Liver (tissue), 9 donors: ENCODE measurements around the gene ATG4A. TPM values are rescaled to one million over a fixed set of nuclear protein-coding genes. Genes with fewer than 3 reads are reported as not detected.

Experiments used
- DNase-seq: peaks from one replicate; pipeline ENCODE4 v3.0.0-alpha.2; 2017; ENCODE audit warnings: low spot score
- H3K27ac ChIP-seq, 2 donors: one replicate each; pipeline ENCODE4 v1.7.0; 2013; ENCODE audit warnings: inconsistent platforms in 2 of 2, low read length in 2 of 2, control low read depth in 1 of 2, low read depth in 1 of 2, mild to moderate bottlenecking in 1 of 2
- H3K27me3 ChIP-seq, 4 donors: one replicate each; pipeline versions ENCODE4 v1.6.1 to v1.7.0; 2013; ENCODE audit warnings: low read length in 3 of 4, inconsistent platforms in 1 of 4, mild to moderate bottlenecking in 1 of 4, moderate library complexity in 1 of 4; ENCODE audit not compliant: control insufficient read depth in 4 of 4, insufficient read depth in 4 of 4
- H3K36me3 ChIP-seq, 4 donors: one replicate each; pipeline versions ENCODE4 v1.6.1 to v1.7.0; 2013; ENCODE audit warnings: low read length in 3 of 4, mild to moderate bottlenecking in 3 of 4, low read depth in 1 of 4, moderate library complexity in 1 of 4; ENCODE audit not compliant: control insufficient read depth in 4 of 4, insufficient read depth in 3 of 4
- H3K4me1 ChIP-seq, 4 donors: one replicate each; pipeline versions ENCODE4 v1.6.1 to v1.7.0; 2013; ENCODE audit warnings: low read length in 3 of 4, mild to moderate bottlenecking in 3 of 4, moderate library complexity in 1 of 4; ENCODE audit not compliant: control insufficient read depth in 4 of 4, insufficient read depth in 4 of 4
- H3K4me3 ChIP-seq, 3 donors: one replicate each; pipeline versions ENCODE4 v1.6.1 to v1.7.0; 2013; ENCODE audit warnings: low read length in 3 of 3, control low read depth in 1 of 3, low read depth in 1 of 3, mild to moderate bottlenecking in 1 of 3
- H3K9ac ChIP-seq, 2 donors: one replicate each; pipeline ENCODE4 v1.7.0; 2013; ENCODE audit warnings: low read length in 2 of 2, mild to moderate bottlenecking in 2 of 2, moderate library complexity in 2 of 2, control low read depth in 1 of 2, low read depth in 1 of 2
- H3K9me3 ChIP-seq, 4 donors: one replicate each; pipeline versions ENCODE4 v1.6.1 to v1.7.0; 2013; ENCODE audit warnings: low read length in 3 of 4; ENCODE audit not compliant: control insufficient read depth in 4 of 4
- CTCF ChIP-seq: fragments of 150-350 bp; IDR thresholded peaks from 2 replicates; pipeline ENCODE4 v1.5.1; 2017; ENCODE audit warnings: improper control_type of control experiment, low read depth, low read length; ENCODE audit not compliant: missing input control
- EGR1 ChIP-seq, 2 donors: IDR thresholded peaks; 2 replicates each; pipeline ENCODE4 v1.6.1; 2016 to 2018; ENCODE audit warnings: antibody characterized with exemption in 2 of 2, low read depth in 2 of 2
- FOXA1 ChIP-seq: IDR thresholded peaks from 2 replicates; pipeline ENCODE4 v1.6.1; 2016; ENCODE audit warnings: antibody characterized with exemption
- FOXA2 ChIP-seq: IDR thresholded peaks from 2 replicates; pipeline ENCODE4 v1.6.1; 2016; ENCODE audit warnings: antibody characterized with exemption
- HNF4A ChIP-seq, 2 donors: conservative IDR thresholded peaks; 2 replicates each; pipeline ENCODE4 v1.6.1; 2016; ENCODE audit warnings: antibody characterized with exemption in 2 of 2, mild to moderate bottlenecking in 2 of 2
- HNF4G ChIP-seq: IDR thresholded peaks from 2 replicates; pipeline ENCODE4 v1.6.1; 2016; ENCODE audit warnings: antibody characterized with exemption
- JUND ChIP-seq, 2 donors: IDR thresholded peaks; 2 replicates each; pipeline ENCODE4 v1.6.1; 2016; ENCODE audit warnings: antibody characterized with exemption in 2 of 2
- MAX ChIP-seq: IDR thresholded peaks from 2 replicates; pipeline ENCODE4 v1.6.1; 2016; ENCODE audit warnings: antibody characterized with exemption
- NR2F2 ChIP-seq: IDR thresholded peaks from 2 replicates; pipeline ENCODE4 v1.6.1; 2016; ENCODE audit warnings: antibody characterized with exemption
- RAD21 ChIP-seq, 2 donors: IDR thresholded peaks; 2 replicates each; pipeline ENCODE4 v1.6.1; 2016; ENCODE audit warnings: antibody characterized with exemption in 2 of 2, mild to moderate bottlenecking in 2 of 2
- RXRA ChIP-seq, 2 donors: IDR thresholded peaks; 2 replicates each; pipeline ENCODE4 v1.6.1; 2017 to 2018; ENCODE audit warnings: antibody characterized with exemption in 2 of 2, mild to moderate bottlenecking in 1 of 2
- YY1 ChIP-seq: IDR thresholded peaks from 2 replicates; pipeline ENCODE4 v1.6.1; 2016; ENCODE audit warnings: antibody characterized with exemption, mild to moderate bottlenecking
- ZBTB33 ChIP-seq: IDR thresholded peaks from 2 replicates; pipeline ENCODE4 v1.6.1; 2016; ENCODE audit warnings: antibody characterized with exemption
- WGBS: extraction: QIAGEN DNeasy Blood & Tissue Kit; methylation state at CpG from one replicate; pipeline ENCODE4 v1.1.7; 2013; 5-methylcytosine and 5-hydroxymethylcytosine counted together
- polyA plus RNA-seq, 2 donors: library from polyadenylated mRNA; stranded (reverse) in 1 of 2; unstranded in 1 of 2; fragments of 200-250 nt in 1 of 2; fragments of >200 nt in 1 of 2; fragmentation: Nextera tagmentation in 1 of 2; extraction: Ambion mirVana in 1 of 2; gene quantifications; one replicate each; pipeline versions ENCODE4 v1.2.1 to v1.2.3, GENCODE V29; 2013 to 2015
- total RNA-seq, 2 donors: library from RNA; depleted of rRNA; stranded (reverse); fragments of >200 nt; gene quantifications; one replicate each; pipeline ENCODE4 v1.2.3, GENCODE V29; 2014
- TF ChIP-seq, protein P1 (sequence below): IDR thresholded peaks from 2 replicates; pipeline ENCODE4 v1.6.1; 2016; ENCODE audit warnings: antibody characterized with exemption
- TF ChIP-seq, protein P2 (sequence below): IDR thresholded peaks from 2 replicates; pipeline ENCODE4 v1.6.1; 2016; ENCODE audit warnings: antibody characterized with exemption, mild to moderate bottlenecking
- donor health status: healthy.
- donor health status: healthy.
- donor health status: healthy.
- donor health status: healthy.
- donor health status: healthy.

Gene ATG4A
- total and polyA plus RNA-seq, 4 donors = 11.7 to 19.8 (median 16.6) TPM

- H3K4me1 ChIP-seq = peaks cover 0 to 4% (median 2%) of the 10 kb centered on the region in 4 donors
- DNase-seq = peak; percentile 33
- no peak overlapping the region for H3K27ac ChIP-seq
- 67% methylated on average over 1 of the region's 1 CpG for WGBS
- H3K9ac ChIP-seq = no peak overlapping the region
- no peak overlapping the region for H3K4me3 ChIP-seq
- no peaks in the 10 kb centered on the region for H3K9me3 ChIP-seq
- peaks cover 0 to 16% (median 2%) of the 10 kb centered on the region in 4 donors for H3K36me3 ChIP-seq
- no peak for TF ChIP-seq NR2F2
- TF ChIP-seq FOXA1 = no peak
- TF ChIP-seq HNF4G = no peak
- TF ChIP-seq YY1 = no peak
- TF ChIP-seq, protein P1, sequence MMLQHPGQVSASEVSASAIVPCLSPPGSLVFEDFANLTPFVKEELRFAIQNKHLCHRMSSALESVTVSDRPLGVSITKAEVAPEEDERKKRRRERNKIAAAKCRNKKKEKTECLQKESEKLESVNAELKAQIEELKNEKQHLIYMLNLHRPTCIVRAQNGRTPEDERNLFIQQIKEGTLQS = no peak
- TF ChIP-seq RAD21 (IDR thresholded peaks at IDR 0.05) = no peak
- TF ChIP-seq HNF4A (conservative IDR thresholded peaks at IDR 0.05) = no peak
- TF ChIP-seq, protein P2, sequence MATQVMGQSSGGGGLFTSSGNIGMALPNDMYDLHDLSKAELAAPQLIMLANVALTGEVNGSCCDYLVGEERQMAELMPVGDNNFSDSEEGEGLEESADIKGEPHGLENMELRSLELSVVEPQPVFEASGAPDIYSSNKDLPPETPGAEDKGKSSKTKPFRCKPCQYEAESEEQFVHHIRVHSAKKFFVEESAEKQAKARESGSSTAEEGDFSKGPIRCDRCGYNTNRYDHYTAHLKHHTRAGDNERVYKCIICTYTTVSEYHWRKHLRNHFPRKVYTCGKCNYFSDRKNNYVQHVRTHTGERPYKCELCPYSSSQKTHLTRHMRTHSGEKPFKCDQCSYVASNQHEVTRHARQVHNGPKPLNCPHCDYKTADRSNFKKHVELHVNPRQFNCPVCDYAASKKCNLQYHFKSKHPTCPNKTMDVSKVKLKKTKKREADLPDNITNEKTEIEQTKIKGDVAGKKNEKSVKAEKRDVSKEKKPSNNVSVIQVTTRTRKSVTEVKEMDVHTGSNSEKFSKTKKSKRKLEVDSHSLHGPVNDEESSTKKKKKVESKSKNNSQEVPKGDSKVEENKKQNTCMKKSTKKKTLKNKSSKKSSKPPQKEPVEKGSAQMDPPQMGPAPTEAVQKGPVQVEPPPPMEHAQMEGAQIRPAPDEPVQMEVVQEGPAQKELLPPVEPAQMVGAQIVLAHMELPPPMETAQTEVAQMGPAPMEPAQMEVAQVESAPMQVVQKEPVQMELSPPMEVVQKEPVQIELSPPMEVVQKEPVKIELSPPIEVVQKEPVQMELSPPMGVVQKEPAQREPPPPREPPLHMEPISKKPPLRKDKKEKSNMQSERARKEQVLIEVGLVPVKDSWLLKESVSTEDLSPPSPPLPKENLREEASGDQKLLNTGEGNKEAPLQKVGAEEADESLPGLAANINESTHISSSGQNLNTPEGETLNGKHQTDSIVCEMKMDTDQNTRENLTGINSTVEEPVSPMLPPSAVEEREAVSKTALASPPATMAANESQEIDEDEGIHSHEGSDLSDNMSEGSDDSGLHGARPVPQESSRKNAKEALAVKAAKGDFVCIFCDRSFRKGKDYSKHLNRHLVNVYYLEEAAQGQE = no peak
- no peak for TF ChIP-seq MAX
- TF ChIP-seq CTCF = no peak
- no peak for TF ChIP-seq JUND (IDR thresholded peaks at IDR 0.05)
- no peak for TF ChIP-seq EGR1 (IDR thresholded peaks at IDR 0.05; ENCODE audit: low read depth in 2 of 2)
- no peak for TF ChIP-seq ZBTB33
- H3K27me3 ChIP-seq = no peaks in the 10 kb centered on the region
Measured at GRCh38 chrX:108088511-108088910, 3.1 kb upstream of the ATG4A start.

- under 1% methylated on average over 20 of the region's 20 CpGs for WGBS
- no peak for DNase-seq
- Histone ChIP-seq H3K9me3 (no peaks in the 10 kb centered on the region), H3K4me3 (peak overlapping the region; percentile 64 to 86 (median 65)), H3K27me3 (no peaks in the 10 kb centered on the region), H3K27ac (peak overlapping the region; percentile 69 to 88), H3K9ac (peak overlapping the region; percentile 64 to 93), H3K36me3 (peaks cover 0 to 5% (median 2%) of the 10 kb centered on the region in 4 donors), H3K4me1 (peaks cover 0 to 4% (median 2%) of the 10 kb centered on the region in 4 donors)
- TF ChIP-seq HNF4G = no peak
- TF ChIP-seq MAX = no peak
- no peak for TF ChIP-seq YY1
- TF ChIP-seq ZBTB33 = no peak
- TF ChIP-seq, protein P1 = no peak
- TF ChIP-seq, protein P2 = no peak
- no peak for TF ChIP-seq EGR1 (IDR thresholded peaks at IDR 0.05; ENCODE audit: low read depth in 2 of 2)
- no peak for TF ChIP-seq RXRA (IDR thresholded peaks at IDR 0.05)
- no peak for TF ChIP-seq FOXA2
- no peak for TF ChIP-seq HNF4A (conservative IDR thresholded peaks at IDR 0.05)
Measured at GRCh38 chrX:108090491-108091263, 901 bp upstream of the ATG4A start.
